ENCODE results near the gene FSD2.

- TF ChIP-seq CTCF (conservative IDR thresholded peaks at IDR 0.05; ENCODE audit: low read depth, low read length) (no peak), EZH2 (IDR thresholded peaks at IDR 0.05; ENCODE audit: low read length, unreplicated experiment) (no peak), EZH2phosphoT487 (IDR thresholded peaks at IDR 0.05; ENCODE audit: borderline replicate concordance, low read length) (no peak)
These were observed 22.2 kb upstream of the FSD2 start for GRCh38 chr15:82828075-82828474.

Measured in PC-3 (cell line).